Progenitor cell of endocrine pancreas (in vitro differentiated cells): Measurements from ENCODE around the gene SND1. TPM values are rescaled to one million over a fixed set of nuclear protein-coding genes. Genes with fewer than 3 reads are reported as not detected.

Source experiments
- DNase-seq: peaks from one replicate; pipeline ENCODE4 v3.0.0; 2021; ENCODE audit warnings: low spot score; ENCODE audit not compliant: unreplicated experiment
- H3K27ac Mint-ChIP-seq: 2 replicates; pipeline ENCODE4 v1.8.0; 2021; ENCODE audit warnings: mild to moderate bottlenecking, moderate library complexity, mixed read lengths
- H3K27me3 Mint-ChIP-seq: 2 replicates; pipeline ENCODE4 v1.8.0; 2021; ENCODE audit warnings: mixed read lengths
- H3K36me3 Mint-ChIP-seq: 2 replicates; pipeline ENCODE4 v1.8.0; 2022; ENCODE audit warnings: mixed read lengths; ENCODE audit not compliant: insufficient read depth
- H3K4me1 Mint-ChIP-seq: 2 replicates; pipeline ENCODE4 v1.8.0; 2021; ENCODE audit warnings: low read depth, mixed read lengths
- H3K4me3 Mint-ChIP-seq: 2 replicates; pipeline ENCODE4 v1.8.0; 2021; ENCODE audit warnings: low read depth, mild to moderate bottlenecking, moderate library complexity, mixed read lengths
- H3K9me3 Mint-ChIP-seq: 2 replicates; pipeline ENCODE4 v1.8.0; 2021; ENCODE audit warnings: low read depth, mixed read lengths
- total RNA-seq: library from RNA; stranded (reverse); gene quantifications from 2 replicates; pipeline ENCODE4 v1.2.1, GENCODE V29; 2021
- TF ChIP-seq, protein P1 (sequence below): fragments of 200-600 bp; sonication (generic); IDR thresholded peaks from one replicate; pipeline ENCODE4 v1.5.0; 2021; ENCODE audit warnings: antibody characterized with exemption, mild to moderate bottlenecking; ENCODE audit not compliant: unreplicated experiment

The SND1 gene
- total RNA-seq, 1 donor from 2014 or later, result 213 TPM

DNA sequence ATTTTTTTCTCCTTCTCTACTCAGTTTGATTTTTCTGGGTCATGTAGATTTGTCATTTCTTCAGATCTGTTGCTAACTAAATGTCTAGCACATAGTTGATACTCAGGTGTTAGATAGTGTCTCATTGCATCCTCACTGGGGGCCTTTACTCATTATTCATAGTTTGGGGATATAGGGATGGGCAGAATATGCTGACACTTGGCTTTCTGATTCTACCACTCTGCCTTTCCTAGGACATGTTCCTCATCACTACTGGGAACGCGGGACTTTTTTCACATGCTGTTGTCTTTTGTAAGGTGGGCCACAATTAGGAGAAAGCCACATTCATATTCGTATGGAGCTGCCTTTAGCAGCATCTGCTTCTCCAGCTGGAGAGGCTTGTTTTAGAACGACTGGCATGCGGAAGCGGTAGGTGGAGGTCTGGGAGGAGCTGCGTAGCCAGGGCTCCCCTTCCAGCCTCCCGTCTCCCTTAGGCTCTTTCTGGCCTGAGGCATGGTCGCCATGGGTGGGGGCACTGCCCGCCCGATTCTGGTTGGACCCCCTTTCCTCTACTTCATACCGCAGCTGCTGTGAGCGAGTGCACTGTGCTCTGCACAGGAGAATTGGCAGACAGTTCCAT lies 78.8 kb downstream of the SND1 start:
- Mint-ChIP-seq H3K9me3 (no peaks in the 10 kb centered on the region), H3K4me3 (no peak overlapping the region), H3K27ac (no peak overlapping the region), H3K4me1 (peaks cover 1% of the 10 kb centered on the region), H3K27me3 (no peaks in the 10 kb centered on the region), H3K36me3 (peaks cover 11% of the 10 kb centered on the region)
- DNase-seq, result no peak
- TF ChIP-seq, protein P1, sequence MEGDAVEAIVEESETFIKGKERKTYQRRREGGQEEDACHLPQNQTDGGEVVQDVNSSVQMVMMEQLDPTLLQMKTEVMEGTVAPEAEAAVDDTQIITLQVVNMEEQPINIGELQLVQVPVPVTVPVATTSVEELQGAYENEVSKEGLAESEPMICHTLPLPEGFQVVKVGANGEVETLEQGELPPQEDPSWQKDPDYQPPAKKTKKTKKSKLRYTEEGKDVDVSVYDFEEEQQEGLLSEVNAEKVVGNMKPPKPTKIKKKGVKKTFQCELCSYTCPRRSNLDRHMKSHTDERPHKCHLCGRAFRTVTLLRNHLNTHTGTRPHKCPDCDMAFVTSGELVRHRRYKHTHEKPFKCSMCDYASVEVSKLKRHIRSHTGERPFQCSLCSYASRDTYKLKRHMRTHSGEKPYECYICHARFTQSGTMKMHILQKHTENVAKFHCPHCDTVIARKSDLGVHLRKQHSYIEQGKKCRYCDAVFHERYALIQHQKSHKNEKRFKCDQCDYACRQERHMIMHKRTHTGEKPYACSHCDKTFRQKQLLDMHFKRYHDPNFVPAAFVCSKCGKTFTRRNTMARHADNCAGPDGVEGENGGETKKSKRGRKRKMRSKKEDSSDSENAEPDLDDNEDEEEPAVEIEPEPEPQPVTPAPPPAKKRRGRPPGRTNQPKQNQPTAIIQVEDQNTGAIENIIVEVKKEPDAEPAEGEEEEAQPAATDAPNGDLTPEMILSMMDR, result no peak

DNA sequence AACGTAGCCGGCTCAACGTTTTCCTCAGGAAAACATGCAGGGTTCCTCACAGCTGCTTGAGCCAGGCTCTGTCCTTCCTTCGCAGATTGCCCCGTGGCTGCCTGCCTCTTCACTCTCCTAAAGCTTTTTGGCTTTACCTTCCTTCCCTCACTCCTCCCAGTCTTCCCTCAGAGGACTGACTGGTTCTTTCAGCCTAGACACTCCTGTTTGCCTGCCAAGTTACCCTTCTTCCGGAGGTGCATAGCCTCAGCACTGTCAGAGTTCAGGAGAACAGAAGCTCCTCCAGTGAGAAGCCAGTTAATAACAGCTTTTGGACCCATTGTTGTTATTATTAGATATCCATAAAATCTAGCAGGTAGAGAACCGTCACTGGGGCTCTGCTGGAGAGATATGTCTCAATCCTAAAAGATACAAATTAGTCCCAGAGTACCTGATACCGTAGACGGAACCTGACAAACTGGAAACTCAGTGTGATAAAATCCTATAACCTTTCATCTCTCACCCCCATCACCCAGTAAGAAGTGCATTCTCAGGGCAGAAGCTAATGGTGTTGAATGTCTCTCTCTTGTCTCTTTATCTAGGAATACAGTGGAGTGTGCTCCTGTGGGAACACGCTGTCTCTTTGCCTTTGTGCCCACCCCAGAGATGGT lies 79.6 kb downstream of the SND1 start:
- Mint-ChIP-seq H3K27ac (no peak overlapping the region), H3K36me3 (peaks cover 11% of the 10 kb centered on the region), H3K4me1 (peaks cover 4% of the 10 kb centered on the region), H3K4me3 (no peak overlapping the region), H3K27me3 (no peaks in the 10 kb centered on the region), H3K9me3 (no peaks in the 10 kb centered on the region)
- TF ChIP-seq, protein P1, result no peak
- DNase-seq, result no peak

DNA sequence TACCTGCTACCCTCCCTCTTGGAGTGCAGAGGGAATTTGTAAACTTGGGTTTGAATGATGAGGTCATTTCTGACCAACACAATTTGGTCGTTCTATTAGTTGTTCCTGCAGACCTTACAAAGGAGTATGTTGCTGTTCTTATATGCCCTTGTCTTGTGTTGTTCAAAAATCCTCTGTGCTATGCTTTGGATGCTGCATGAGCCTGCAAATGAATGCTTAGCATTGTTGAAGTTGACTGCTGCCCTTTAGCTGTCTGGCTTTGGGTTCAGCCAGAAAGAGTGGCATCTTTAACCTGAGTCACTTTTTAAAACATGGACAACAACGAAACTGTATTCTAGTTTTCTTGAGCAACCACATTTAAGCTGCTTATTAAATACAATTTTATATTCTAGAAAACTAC lies 80.3 kb downstream of the SND1 start:
- DNase-seq, result no peak
- H3K36me3 Mint-ChIP-seq, result peaks cover 13% of the 10 kb centered on the region
- TF ChIP-seq, protein P1, result no peak
- H3K9me3 Mint-ChIP-seq, result no peaks in the 10 kb centered on the region
- no peaks in the 10 kb centered on the region for H3K27me3 Mint-ChIP-seq
- peaks cover 4% of the 10 kb centered on the region for H3K4me1 Mint-ChIP-seq
- peak overlapping the region; percentile 4 for H3K27ac Mint-ChIP-seq
- no peak overlapping the region for H3K4me3 Mint-ChIP-seq

DNA sequence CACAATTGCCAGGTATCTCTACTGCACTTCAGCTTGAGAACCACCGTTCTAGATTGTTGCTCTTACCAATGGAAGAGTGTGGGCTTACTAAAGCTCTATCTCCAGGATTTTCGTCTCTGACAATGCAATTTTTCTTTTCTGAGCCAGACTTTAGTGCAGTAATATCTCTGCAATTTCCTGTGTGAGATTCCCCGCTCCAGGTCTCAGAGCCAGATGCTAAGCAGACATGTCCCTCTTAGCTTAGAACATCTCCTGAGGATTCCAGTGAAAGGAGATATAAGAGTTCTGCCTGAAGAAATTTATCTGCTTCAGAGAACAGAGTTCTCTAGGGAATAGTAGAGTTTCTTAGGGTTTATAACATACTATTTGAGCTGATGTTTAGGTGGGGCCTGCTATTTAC lies 82.0 kb downstream of the SND1 start:
- Mint-ChIP-seq H3K4me1 (peaks cover 4% of the 10 kb centered on the region), H3K27ac (no peak overlapping the region), H3K4me3 (no peak overlapping the region), H3K36me3 (peaks cover 13% of the 10 kb centered on the region), H3K9me3 (no peaks in the 10 kb centered on the region), H3K27me3 (no peaks in the 10 kb centered on the region)
- TF ChIP-seq, protein P1, result no peak
- no peak for DNase-seq

DNA sequence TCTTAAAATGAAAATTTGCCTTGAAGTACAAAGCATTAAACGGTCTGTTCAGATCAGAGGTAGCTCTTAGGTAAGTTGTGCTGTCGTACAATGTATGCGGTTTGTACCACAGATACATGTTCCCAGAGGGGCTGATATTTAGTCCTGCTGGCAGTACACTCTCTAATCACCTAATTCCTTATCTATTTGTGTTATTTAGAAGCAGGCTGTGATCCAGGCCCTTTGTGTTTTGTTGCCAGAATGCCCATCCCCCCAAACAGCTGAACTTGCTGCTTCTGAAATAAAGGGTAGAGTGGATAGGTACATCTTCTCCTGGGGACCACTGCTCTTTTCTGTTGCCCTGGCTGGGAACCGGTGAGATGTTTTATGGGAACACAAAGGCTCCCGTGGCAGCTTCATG lies 84.5 kb downstream of the SND1 start:
- DNase-seq, result no peak
- Mint-ChIP-seq H3K27ac (no peak overlapping the region), H3K4me1 (peaks cover 3% of the 10 kb centered on the region), H3K27me3 (no peaks in the 10 kb centered on the region), H3K4me3 (no peak overlapping the region), H3K9me3 (no peaks in the 10 kb centered on the region), H3K36me3 (peaks cover 7% of the 10 kb centered on the region)
- TF ChIP-seq, protein P1, result no peak
